Motor neuron (in vitro differentiated cells): Measurements from ENCODE around the gene CHRNB2. TPM values are rescaled to one million over a fixed set of nuclear protein-coding genes. Genes with fewer than 3 reads are reported as not detected.

Experiments used
- ATAC-seq, 8 experiments: fragments of 200-7000 bp; cut with Tn5 transposase; replicated peaks in 6 of 8; 2 replicates each; pipeline ENCODE4 v1.8.0; 2021; ENCODE audit warnings: mild to moderate bottlenecking in 8 of 8, moderate library complexity in 8 of 8
- H3K27ac ChIP-seq, 2 donors: fragments of 250-450 bp; sonication (Bioruptor Pico); 2 replicates each; pipeline ENCODE4 v1.9.0; 2021; ENCODE audit warnings: antibody characterized with exemption in 2 of 2, mild to moderate bottlenecking in 2 of 2, moderate library complexity in 1 of 2
- H3K4me1 ChIP-seq, 2 donors: fragments of 250-450 bp; sonication (Bioruptor Pico); replicated peaks in 1 of 2; 2 replicates each; pipeline ENCODE4 v1.6.1; 2021; ENCODE audit warnings: antibody characterized with exemption in 2 of 2, mild to moderate bottlenecking in 2 of 2, moderate library complexity in 1 of 2
- H3K4me3 ChIP-seq, 5 donors: fragments of 250-450 bp; sonication (Bioruptor Pico); 2 replicates each; pipeline ENCODE4 v1.9.0; 2021; ENCODE audit warnings: antibody characterized with exemption in 5 of 5, mild to moderate bottlenecking in 5 of 5, moderate library complexity in 4 of 5
- WGBS, 10 experiments: fragments of 450-650 bp; shearing (Covaris generic); methylation state at CpG; one replicate each; pipeline ENCODE4 v1.0.0; 2022; 5-methylcytosine and 5-hydroxymethylcytosine counted together
- in situ Hi-C, 9 experiments: fragments of 400-800 bp; cut with MboI; loops; one replicate each; pipeline ENCODE4 v1.15.0; 2021; ENCODE audit warnings: low sequenced_read_pairs in 9 of 9, low pct_unique_long_range_greater_than_20kb in 2 of 9; ENCODE audit not compliant: unreplicated experiment in 9 of 9
- total RNA-seq, 8 experiments: library from RNA; unstranded; fragments of 300-600 nt; gene quantifications; 2 replicates each; pipeline versions ENCODE4 v1.2.3 to v1.2.4, GENCODE V29; 2022

CHRNB2 gene
- total RNA-seq, 8 experiments from 2014 or later, result 0.81 to 31.9 (median 11.6) TPM

- peaks cover 13 to 14% of the 10 kb centered on the region in 2 donors for H3K4me1 ChIP-seq
- peak within 1 kb of the TSS; percentile 87 to 90 for H3K27ac ChIP-seq
- H3K4me3 ChIP-seq, result peak within 1 kb of the TSS; percentile 51 to 83 (median 77)
- ATAC-seq, result peak; percentile 1 to 17 (median 5)
- 0 to 11% (median 3%) methylated on average over 2 to 11 of the region's 69 CpGs; no CpG with 5 or more reads in 5 of the 10 experiments for WGBS, 10 experiments
- in situ Hi-C loops, result loop anchor here in 3 of 9 experiments (25.0 kb wide), 1 partner anchor 504 kb away; the partner anchor contains the start of genes ADAM15 (in 3 of the 3) and EFNA4 (in 3 of the 3)
Measured at GRCh38 chr1:154557939-154558719, 9.4 kb upstream of the CHRNB2 start, which contains the start of gene UBE2Q1. Gene UBE2Q1 (minus strand): TSS chr1:154558662. CDS start chr1:154558553, 109 bp downstream.

- ATAC-seq, result peak; percentile 84 to 93 (median 91)
- WGBS, 10 experiments, result 0 to 11% (median 3%) methylated on average over 2 to 14 of the region's 57 CpGs; no CpG with 5 or more reads in 5 of the 10 experiments
- peaks cover 13 to 14% of the 10 kb centered on the region in 2 donors for H3K4me1 ChIP-seq
Measured at GRCh38 chr1:154558720-154559465, 8.7 kb upstream of the CHRNB2 start.

GRCh38 chr1:154559466-154560044 lies 8.0 kb upstream of the CHRNB2 start:
- peaks cover 13 to 14% of the 10 kb centered on the region in 2 donors for H3K4me1 ChIP-seq
- WGBS, 10 experiments, result 0 to 23% (median 9%) methylated on average over 1 to 12 of the region's 13 CpGs; no CpG with 5 or more reads in 4 of the 10 experiments
- peak overlapping the region; percentile 51 to 83 (median 77) for H3K4me3 ChIP-seq
- peak overlapping the region; percentile 87 to 90 for H3K27ac ChIP-seq
- peak; percentile 31 to 57 (median 54) for ATAC-seq
- in situ Hi-C loops, result loop anchor here in 3 of 9 experiments (25.0 kb wide), 1 partner anchor 503 kb away; the partner anchor contains the start of genes ADAM15 (in 3 of the 3) and EFNA4 (in 3 of the 3)

More at GRCh38 chr1:154558720-154559465, 8.7 kb upstream of the CHRNB2 start:
- H3K4me3 ChIP-seq, result peak overlapping the region; percentile 51 to 83 (median 77)
- H3K27ac ChIP-seq, result peak overlapping the region; percentile 87 to 90
- in situ Hi-C loops, result loop anchor here in 3 of 9 experiments (25.0 kb wide), 1 partner anchor 503 kb away; the partner anchor contains the start of genes ADAM15 (in 3 of the 3) and EFNA4 (in 3 of the 3)

DNA sequence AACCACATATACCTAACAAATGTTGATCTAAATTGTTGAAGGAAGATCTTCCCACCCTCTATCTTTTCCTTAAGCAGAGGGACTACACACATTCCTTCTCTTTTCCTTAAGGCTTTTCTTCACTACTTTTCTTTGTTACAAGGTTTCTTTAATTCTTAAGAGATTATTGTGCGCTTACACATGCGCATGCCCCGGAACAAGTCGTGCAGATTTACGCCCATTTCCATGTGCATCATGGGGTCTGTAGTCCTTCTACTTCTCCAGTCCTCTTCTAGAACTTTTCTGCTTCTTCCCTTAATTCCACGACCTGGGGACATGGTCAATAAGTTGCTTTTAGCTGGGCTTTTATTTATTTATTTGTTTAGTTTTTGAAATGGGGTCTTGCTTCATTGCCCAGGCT lies 1.7 kb upstream of the CHRNB2 start:
- ATAC-seq, result no peak
- WGBS, 10 experiments, result 0 to 88% (median 64%) methylated on average over 1 to 6 of the region's 6 CpGs
- in situ Hi-C loops, result loop anchor here in 3 of 9 experiments (25.0 kb wide), 1 partner anchor 496 kb away; the partner anchor contains the start of genes ADAM15 (in 3 of the 3) and EFNA4 (in 3 of the 3)
- peaks cover 15 to 17% of the 10 kb centered on the region in 2 donors for H3K4me1 ChIP-seq
- no peak overlapping the region for H3K4me3 ChIP-seq
- no peak overlapping the region for H3K27ac ChIP-seq

DNA sequence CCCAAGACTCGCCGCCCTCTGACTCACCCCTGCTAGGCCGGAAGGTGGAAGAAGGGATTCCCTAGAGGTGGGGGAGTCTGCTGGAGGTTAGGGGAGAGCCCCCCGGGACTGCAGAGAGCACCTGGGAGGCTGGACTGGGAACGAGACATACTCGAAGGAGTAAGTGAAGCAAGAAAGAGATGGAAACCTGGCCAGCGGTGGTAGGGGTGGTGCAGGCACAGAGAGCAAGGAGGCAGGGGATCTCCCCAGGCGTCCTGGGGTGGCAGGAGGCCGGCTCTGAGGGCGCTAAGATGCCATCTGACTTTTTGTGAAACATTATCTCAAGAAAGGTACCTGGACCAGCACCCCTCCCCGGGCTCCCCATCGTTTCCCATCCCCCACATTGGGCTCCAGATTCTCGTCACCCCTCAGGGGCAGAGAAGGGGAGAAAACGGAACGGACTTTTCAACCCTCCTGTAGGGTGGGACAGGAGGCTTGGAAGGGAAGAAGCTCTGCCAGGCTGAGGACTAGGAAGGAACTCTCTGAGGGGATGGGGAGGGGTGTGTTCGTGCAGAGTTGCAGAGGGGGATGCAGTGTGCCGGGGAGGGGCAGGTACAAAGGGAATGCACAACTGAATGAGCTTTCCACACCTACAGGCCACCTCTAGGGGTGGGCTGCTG lies 708 bp downstream of the CHRNB2 start:
- Histone ChIP-seq H3K4me1 (peaks cover 29 to 32% of the 10 kb centered on the region in 2 donors), H3K4me3 (peak overlapping the region; percentile 41 to 56 (median 47)), H3K27ac (no peak overlapping the region)
- peak in 2 of 8 experiments; percentile 6 to 12 for ATAC-seq
- 0 to 6% (median 4%) methylated on average over 3 to 12 of the region's 17 CpGs; no CpG with 5 or more reads in 7 of the 10 experiments for WGBS, 10 experiments
- in situ Hi-C loops, result loop anchor here in 3 of 9 experiments (25.0 kb wide), 1 partner anchor 494 kb away; the partner anchor contains the start of genes ADAM15 (in 3 of the 3) and EFNA4 (in 3 of the 3)

DNA sequence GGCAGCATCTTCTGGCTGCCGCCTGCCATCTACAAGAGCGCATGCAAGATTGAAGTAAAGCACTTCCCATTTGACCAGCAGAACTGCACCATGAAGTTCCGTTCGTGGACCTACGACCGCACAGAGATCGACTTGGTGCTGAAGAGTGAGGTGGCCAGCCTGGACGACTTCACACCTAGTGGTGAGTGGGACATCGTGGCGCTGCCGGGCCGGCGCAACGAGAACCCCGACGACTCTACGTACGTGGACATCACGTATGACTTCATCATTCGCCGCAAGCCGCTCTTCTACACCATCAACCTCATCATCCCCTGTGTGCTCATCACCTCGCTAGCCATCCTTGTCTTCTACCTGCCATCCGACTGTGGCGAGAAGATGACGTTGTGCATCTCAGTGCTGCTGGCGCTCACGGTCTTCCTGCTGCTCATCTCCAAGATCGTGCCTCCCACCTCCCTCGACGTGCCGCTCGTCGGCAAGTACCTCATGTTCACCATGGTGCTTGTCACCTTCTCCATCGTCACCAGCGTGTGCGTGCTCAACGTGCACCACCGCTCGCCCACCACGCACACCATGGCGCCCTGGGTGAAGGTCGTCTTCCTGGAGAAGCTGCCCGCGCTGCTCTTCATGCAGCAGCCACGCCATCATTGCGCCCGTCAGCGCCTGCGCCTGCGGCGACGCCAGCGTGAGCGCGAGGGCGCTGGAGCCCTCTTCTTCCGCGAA lies 3.8 kb downstream of the CHRNB2 start:
- ATAC-seq, result no peak
- 92 to 100% (median 95%) methylated on average over 4 to 56 of the region's 59 CpGs; no CpG with 5 or more reads in 3 of the 10 experiments for WGBS, 10 experiments
- peaks cover 33 to 40% of the 10 kb centered on the region in 2 donors for H3K4me1 ChIP-seq
- no peak overlapping the region for H3K27ac ChIP-seq
- in situ Hi-C loops, result loop anchor here in 3 of 9 experiments (25.0 kb wide), 1 partner anchor 491 kb away; the partner anchor contains the start of genes ADAM15 (in 3 of the 3) and EFNA4 (in 3 of the 3)
- no peak overlapping the region for H3K4me3 ChIP-seq

DNA sequence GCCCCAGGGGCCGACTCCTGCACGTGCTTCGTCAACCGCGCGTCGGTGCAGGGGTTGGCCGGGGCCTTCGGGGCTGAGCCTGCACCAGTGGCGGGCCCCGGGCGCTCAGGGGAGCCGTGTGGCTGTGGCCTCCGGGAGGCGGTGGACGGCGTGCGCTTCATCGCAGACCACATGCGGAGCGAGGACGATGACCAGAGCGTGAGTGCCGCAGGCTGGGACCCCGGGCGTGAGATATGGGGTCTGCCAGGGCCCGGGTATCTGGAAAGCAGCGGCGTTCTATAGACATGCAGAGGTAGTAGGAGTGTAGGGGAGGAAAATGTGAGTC lies 4.3 kb downstream of the CHRNB2 start:
- H3K4me3 ChIP-seq, result no peak overlapping the region
- ATAC-seq, result no peak
- in situ Hi-C loops, result loop anchor here in 3 of 9 experiments (25.0 kb wide), 1 partner anchor 490 kb away; the partner anchor contains the start of genes ADAM15 (in 3 of the 3) and EFNA4 (in 3 of the 3)
- WGBS, 10 experiments, result 85 to 100% (median 91%) methylated on average over 1 to 28 of the region's 29 CpGs; no CpG with 5 or more reads in 5 of the 10 experiments
- H3K27ac ChIP-seq, result peak overlapping the region; percentile 5 to 17
- H3K4me1 ChIP-seq, result peaks cover 28 to 36% of the 10 kb centered on the region in 2 donors

DNA sequence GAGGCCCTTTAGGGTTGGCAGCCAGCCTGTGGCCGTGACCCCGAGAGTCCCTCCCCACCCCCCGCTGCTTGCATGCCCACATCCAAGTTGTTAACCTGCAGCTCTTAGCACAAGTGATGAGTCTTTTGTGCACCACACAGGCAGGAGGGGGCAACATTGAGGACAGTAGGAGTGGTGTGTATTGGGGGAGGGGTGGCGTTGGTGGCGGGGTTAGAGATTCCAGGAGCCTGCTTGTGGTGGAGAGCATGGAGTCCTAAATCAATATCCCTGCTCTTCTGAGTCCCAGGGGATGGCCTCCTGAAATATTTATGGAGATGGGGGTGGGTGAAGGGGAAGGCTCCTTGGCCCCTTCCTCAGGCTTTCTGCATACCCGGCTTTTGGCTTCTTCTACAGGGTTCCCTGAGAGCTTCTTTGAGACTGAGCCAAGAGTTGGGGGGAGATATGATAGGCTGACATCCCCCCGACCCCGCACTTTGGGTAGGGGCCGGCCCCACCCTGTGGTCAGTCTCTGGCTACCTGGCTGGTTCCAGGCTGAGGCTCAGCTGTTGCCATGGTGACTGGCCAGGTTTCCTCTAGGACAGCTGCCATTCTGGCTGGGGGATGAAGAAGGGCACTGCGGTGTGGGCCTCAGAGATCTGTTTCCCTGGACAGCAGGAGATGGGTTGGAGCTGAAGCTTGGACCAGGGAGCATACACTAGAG lies 5.0 kb downstream of the CHRNB2 start:
- 61 to 100% (median 80%) methylated on average over 1 to 4 of the region's 10 CpGs; no CpG with 5 or more reads in 5 of the 10 experiments for WGBS, 10 experiments
- in situ Hi-C loops, result loop anchor here in 3 of 9 experiments (25.0 kb wide), 1 partner anchor 490 kb away; the partner anchor contains the start of genes ADAM15 (in 3 of the 3) and EFNA4 (in 3 of the 3)
- peaks cover 27 to 35% of the 10 kb centered on the region in 2 donors for H3K4me1 ChIP-seq
- no peak overlapping the region for H3K4me3 ChIP-seq
- peak overlapping the region; percentile 5 to 17 for H3K27ac ChIP-seq
- ATAC-seq, result peak in 1 of 8 experiments; percentile 9

DNA sequence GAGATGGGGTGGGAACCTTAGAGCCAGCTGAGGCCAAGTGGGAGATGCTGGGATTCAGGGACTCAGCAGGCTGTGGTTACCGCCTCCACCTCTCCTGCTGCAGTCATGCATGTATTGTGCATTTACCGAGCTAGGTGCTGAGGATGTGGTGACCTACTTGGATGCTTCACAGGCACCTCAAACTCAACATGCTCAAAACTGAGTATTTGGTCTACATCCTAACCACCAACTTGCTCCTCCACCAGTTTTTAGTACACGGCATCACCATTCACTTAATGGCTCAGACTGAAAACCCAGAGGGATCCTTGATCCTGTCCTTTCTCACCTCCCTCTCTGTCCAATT lies 5.6 kb downstream of the CHRNB2 start:
- 50 to 93% (median 86%) methylated on average over 1 to 3 of the region's 3 CpGs; no CpG with 5 or more reads in 3 of the 10 experiments for WGBS, 10 experiments
- no peak overlapping the region for H3K4me3 ChIP-seq

GRCh38 chr1:154574716-154575115 lies 7.1 kb downstream of the CHRNB2 start:
- in situ Hi-C loops, result loop anchor here in 3 of 9 experiments (25.0 kb wide), 1 partner anchor 488 kb away; the partner anchor contains the start of genes ADAM15 (in 3 of the 3) and EFNA4 (in 3 of the 3)
- H3K4me3 ChIP-seq, result no peak overlapping the region
- WGBS, 10 experiments, result 0 to 60% (median 29%) methylated on average over 1 to 7 of the region's 7 CpGs; no CpG with 5 or more reads in 2 of the 10 experiments
- no peak overlapping the region for H3K27ac ChIP-seq
- ATAC-seq, result peak; percentile 17 to 90 (median 74)
- H3K4me1 ChIP-seq, result peaks cover 18 to 25% of the 10 kb centered on the region in 2 donors

More for the DNA sequence above, 5.6 kb downstream of the CHRNB2 start:
- peaks cover 27 to 33% of the 10 kb centered on the region in 2 donors for H3K4me1 ChIP-seq
- no peak for ATAC-seq
- H3K27ac ChIP-seq, result no peak overlapping the region
- in situ Hi-C loops, result loop anchor here in 3 of 9 experiments (25.0 kb wide), 1 partner anchor 489 kb away; the partner anchor contains the start of genes ADAM15 (in 3 of the 3) and EFNA4 (in 3 of the 3)
